SU-DHL-6 (cell line): ENCODE measurements around the gene SLC38A8.

Experiments used
- EZH2phosphoT487 ChIP-seq: fragments of 200-600 bp; sonication (generic), shearing (Covaris generic); conservative IDR thresholded peaks from 2 replicates; pipeline ENCODE4 v1.6.1; 2018; ENCODE audit warnings: mild to moderate bottlenecking, antibody characterized with exemption, low read length, moderate library complexity, mixed read lengths
- TF ChIP-seq, protein P1 (sequence below): fragments of 200-600 bp; sonication (generic); IDR thresholded peaks from one replicate; pipeline ENCODE4 v1.5.1; 2017; ENCODE audit warnings: antibody characterized with exemption, mild to moderate bottlenecking, low read length, moderate library complexity; ENCODE audit not compliant: insufficient read depth, poor library complexity, severe bottlenecking

DNA sequence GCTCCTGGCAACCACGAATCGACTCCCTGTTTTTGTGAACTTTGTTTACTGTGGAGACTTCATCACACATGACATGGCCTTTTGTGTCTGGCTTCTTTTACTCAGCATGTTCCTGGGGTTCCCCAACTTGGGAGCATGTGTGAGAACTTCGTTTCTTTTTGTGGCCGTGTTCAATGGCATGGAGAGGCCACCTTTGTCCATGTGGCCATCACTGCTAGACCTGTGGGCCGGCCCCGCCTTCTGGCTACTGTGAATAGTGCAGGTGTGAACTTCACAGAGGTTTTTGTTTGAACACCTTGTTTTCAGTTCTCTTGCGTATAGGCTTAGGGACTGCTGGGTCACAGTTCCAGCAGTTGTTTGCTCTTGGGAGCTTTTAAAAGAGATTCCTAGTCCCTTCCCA, 5.7 kb upstream of the SLC38A8 start:
- TF ChIP-seq, protein P1, sequence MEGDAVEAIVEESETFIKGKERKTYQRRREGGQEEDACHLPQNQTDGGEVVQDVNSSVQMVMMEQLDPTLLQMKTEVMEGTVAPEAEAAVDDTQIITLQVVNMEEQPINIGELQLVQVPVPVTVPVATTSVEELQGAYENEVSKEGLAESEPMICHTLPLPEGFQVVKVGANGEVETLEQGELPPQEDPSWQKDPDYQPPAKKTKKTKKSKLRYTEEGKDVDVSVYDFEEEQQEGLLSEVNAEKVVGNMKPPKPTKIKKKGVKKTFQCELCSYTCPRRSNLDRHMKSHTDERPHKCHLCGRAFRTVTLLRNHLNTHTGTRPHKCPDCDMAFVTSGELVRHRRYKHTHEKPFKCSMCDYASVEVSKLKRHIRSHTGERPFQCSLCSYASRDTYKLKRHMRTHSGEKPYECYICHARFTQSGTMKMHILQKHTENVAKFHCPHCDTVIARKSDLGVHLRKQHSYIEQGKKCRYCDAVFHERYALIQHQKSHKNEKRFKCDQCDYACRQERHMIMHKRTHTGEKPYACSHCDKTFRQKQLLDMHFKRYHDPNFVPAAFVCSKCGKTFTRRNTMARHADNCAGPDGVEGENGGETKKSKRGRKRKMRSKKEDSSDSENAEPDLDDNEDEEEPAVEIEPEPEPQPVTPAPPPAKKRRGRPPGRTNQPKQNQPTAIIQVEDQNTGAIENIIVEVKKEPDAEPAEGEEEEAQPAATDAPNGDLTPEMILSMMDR = no peak
- TF ChIP-seq EZH2phosphoT487 = no peak
